GM18873 (cell line): ENCODE measurements around the gene TGFBRAP1.

Experiments
- ATAC-seq: cut with Tn5 transposase; IDR thresholded peaks from one replicate; pipeline ENCODE4 v1.9.1; 2021; ENCODE audit warnings: mild to moderate bottlenecking, moderate library complexity, moderate number of reproducible peaks; ENCODE audit not compliant: unreplicated experiment, low FRiP score

Gene TGFBRAP1

GRCh38 chr2:105329561-105330495 is at the start of gene TGFBRAP1:
TGFBRAP1 (minus strand) TSS chr2:105329735; CDS start chr2:105308301, 21,434 bp downstream.
- ATAC-seq = peak; percentile 45

GRCh38 chr2:105378921-105379383 is 49.4 kb upstream of the TGFBRAP1 start:
- ATAC-seq = no peak

GRCh38 chr2:105378276-105378840 is 48.8 kb upstream of the TGFBRAP1 start:
- ATAC-seq = no peak

- ATAC-seq = no peak
These were observed 48.3 kb upstream of the TGFBRAP1 start for GRCh38 chr2:105377871-105378270.

GRCh38 chr2:105376789-105377240 is 47.3 kb upstream of the TGFBRAP1 start:
- no peak for ATAC-seq

- no peak for ATAC-seq
These were observed 46.5 kb upstream of the TGFBRAP1 start for GRCh38 chr2:105376010-105376409.

GRCh38 chr2:105375001-105375561 is 45.5 kb upstream of the TGFBRAP1 start:
- ATAC-seq = no peak

GRCh38 chr2:105373895-105374401 is 44.4 kb upstream of the TGFBRAP1 start:
- ATAC-seq = peak; percentile 84

GRCh38 chr2:105373344-105373781 is 43.8 kb upstream of the TGFBRAP1 start:
- ATAC-seq = no peak

- no peak for ATAC-seq
These were observed 42.3 kb upstream of the TGFBRAP1 start for GRCh38 chr2:105371810-105372209.

- ATAC-seq = no peak
These were observed 41.6 kb upstream of the TGFBRAP1 start for GRCh38 chr2:105371156-105371555.

- ATAC-seq = peak; percentile 92
These were observed 40.5 kb upstream of the TGFBRAP1 start for GRCh38 chr2:105369777-105370690.

- no peak for ATAC-seq
These were observed 39.3 kb upstream of the TGFBRAP1 start for GRCh38 chr2:105368759-105369408.

GRCh38 chr2:105365206-105365605 is 35.7 kb upstream of the TGFBRAP1 start:
- no peak for ATAC-seq

GRCh38 chr2:105364436-105365139 is 35.1 kb upstream of the TGFBRAP1 start:
- no peak for ATAC-seq

- ATAC-seq = no peak
These were observed 33.5 kb upstream of the TGFBRAP1 start for GRCh38 chr2:105362862-105363591.

- no peak for ATAC-seq
These were observed 31.8 kb upstream of the TGFBRAP1 start for GRCh38 chr2:105361102-105361889.
